ENCODE data around the gene RBM39.

- TF ChIP-seq CTCF (conservative IDR thresholded peaks at IDR 0.05; ENCODE audit: low read depth, low read length) (no peak), EZH2 (IDR thresholded peaks at IDR 0.05; ENCODE audit: low read length, unreplicated experiment) (no peak), EZH2phosphoT487 (IDR thresholded peaks at IDR 0.05; ENCODE audit: borderline replicate concordance, low read length) (no peak)
Measured at GRCh38 chr20:35699957-35700624, 42.0 kb downstream of the RBM39 start.
